ENCODE results near the gene DYNLT2B.
"Not testable (repeated sequence)": the region's sequence is repeated elsewhere in the genome, so short reads cannot be mapped to it uniquely, and the experiment has no call there.

The DYNLT2B gene

DNA sequence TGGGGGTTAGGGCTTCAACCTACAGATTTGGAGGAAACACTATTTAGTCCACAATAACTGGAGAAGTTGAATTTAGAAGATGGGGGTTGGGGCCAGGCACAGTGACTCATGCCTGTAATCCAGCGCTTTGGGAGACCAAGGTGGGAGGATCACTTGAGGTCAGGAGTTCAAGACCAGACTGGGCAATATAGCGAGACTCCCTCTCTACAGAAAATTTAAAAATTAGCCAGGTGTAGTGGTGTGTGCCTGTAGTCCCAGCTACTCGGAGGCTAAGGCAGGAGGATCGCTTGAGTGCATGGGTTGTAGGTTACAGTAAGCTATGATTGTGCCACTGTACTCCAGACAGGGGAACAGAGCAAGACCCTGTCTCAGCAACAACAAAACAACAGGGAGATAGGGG lies 5.0 kb upstream of the DYNLT2B start:
- DNase-seq, result no peak

DNA sequence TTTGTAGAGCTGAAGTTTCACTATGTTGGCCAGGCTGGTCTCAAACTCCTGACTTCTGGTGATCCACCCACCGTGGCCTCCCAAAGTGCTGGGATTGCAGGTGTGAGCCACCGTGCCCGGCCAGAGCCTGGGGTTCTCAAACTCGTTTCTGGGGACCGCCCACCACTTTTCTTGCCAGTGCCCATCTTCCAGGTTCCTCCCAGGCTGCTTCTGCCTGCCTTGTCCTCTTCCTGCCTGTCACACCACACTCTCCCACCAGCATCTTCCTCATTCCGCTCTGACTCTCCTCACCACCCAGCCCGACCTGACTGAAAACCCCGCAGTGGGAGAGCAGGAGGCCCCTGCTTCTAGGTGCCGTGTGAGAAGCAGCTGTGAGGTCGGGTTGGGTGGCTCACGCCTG lies 3.1 kb upstream of the DYNLT2B start:
- DNase-seq, result no peak

DNA sequence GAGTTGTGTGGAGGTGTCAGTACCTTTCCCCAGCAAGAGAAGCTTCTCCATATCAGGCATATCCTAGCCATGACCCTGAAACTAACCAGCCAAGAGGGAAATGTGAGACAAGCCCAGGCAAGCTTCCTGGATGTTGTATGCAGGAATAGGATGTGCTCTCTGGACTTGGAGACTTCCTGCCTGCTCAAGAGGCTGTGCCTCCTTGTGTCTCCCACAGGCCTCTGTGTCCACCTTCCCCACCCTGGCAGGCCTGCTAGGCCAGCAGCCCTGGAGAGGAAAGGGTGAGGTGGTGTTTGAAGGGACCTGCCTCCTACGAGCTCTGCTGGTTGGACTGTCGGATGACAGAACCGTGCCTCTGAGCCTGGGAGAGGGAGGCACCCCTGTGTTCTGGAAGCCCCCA lies 2.1 kb upstream of the DYNLT2B start:
- DNase-seq, result no peak

GRCh38 chr3:196316799-196317686 lies 997 bp downstream of the DYNLT2B start:
- DNase-seq, result peak in 1 of 2 donors; percentile 25

GRCh38 chr3:196315821-196316220 lies 2.2 kb downstream of the DYNLT2B start:
- no peak for DNase-seq

DNA sequence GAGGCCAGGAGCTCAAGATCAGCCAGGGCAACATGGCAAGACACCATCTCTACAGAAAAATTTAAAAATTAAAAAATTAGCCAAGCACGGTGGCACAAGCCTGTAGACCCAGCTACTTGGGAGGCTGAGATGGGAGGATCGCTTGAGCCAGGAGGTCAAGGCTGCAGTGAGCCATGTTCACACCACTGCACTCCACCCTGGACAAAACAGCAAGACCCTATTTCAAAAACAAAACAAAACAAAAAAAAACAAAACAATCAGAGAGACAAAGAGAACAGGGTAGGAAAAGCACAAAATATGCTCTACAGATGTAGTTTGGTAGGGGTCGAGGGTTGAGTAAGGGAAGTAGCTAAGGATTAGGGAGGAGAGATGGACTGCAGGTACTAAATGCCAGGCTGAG lies 3.4 kb downstream of the DYNLT2B start:
- no peak for DNase-seq

DNA sequence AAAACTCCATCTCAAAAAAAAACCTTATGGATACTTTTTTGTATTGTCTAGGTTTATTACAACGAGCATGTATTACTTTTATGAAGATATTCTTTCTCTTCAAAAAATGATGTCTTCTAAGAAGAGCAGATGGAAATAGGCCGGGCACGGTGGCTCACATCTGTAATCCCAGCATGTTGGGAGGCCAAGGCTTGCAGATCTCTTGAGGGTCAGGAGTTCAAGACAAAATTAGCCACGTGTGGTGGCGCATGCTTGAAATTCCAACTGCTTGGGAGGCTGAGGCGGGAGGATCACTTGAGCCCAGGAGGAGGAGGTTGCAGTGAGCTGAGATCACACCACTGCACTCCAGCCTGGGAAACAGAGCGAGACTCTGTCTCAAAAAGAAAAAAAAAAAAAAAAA lies 4.0 kb downstream of the DYNLT2B start:
- not testable (repeated sequence) for DNase-seq

DNA sequence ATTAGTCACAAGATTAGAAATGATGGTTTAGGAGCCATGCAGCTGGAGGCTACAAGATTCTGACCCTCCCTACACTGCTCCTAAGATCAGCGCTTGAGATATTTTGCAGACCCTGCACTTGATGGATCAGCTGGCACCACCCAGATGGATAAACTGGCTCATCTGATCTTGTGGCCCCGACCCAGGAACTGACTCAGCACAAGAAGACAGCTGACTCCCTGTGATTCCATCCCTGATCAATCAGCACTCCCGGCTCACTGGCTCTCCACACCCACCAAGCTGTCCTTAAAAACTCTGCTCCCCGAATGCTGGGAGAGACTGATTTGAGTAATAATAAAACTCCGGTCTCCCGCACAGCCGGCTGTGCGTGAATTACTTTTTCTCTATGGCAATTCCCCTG lies 15.1 kb downstream of the DYNLT2B start:
- not testable (repeated sequence) for DNase-seq

- not testable (repeated sequence) for DNase-seq
Measured at GRCh38 chr3:196302551-196302950, 15.5 kb downstream of the DYNLT2B start.

GRCh38 chr3:196298521-196298920 lies 19.5 kb downstream of the DYNLT2B start:
- no peak for DNase-seq

DNA sequence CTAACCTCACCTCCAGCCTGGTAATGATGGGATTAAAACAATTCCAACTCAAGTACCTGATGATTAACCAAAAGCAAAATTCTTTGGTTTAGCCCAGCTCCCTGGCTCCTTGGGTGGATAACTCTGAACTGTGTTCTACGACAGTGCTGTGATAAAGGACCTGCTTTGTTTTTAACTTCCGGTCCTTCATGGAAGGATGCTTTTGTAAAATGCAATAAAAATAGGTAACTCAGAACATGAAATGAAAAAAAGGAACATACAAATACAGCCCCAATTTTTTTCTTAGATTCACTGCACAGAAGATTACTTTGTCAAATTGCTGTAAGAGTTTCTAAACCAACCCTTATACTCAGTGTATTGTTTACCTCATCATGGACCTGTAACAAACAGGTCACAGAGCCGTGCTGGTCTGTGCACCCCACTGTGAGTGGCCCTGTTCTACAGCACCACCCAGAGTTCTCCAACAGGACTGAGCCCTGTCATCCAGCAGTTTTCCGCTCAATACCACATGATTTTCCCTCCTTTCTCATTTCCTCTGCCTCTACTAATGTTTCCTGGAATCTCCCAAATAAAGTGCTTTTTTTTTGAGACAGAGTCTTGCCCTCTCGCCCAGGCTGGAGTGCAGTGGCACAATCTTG lies 25.6 kb downstream of the DYNLT2B start:
- DNase-seq, result no peak

DNA sequence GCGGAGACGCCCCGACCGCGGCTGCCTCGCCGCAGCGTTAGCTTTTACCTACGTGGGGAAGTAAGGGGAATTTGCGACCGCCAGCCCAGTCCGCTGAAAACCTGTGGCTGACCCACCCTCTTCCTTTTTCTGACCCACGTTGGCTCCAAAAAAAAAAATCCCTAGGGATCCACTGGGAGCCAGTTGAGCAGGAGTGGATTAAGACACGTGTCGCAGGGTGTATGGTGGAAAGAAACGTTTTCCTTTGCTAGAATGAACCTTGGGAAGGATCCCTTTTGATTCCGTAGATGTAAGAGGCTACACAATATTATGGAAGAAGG lies 29.9 kb downstream of the DYNLT2B start:
- DNase-seq, result no peak

DNA sequence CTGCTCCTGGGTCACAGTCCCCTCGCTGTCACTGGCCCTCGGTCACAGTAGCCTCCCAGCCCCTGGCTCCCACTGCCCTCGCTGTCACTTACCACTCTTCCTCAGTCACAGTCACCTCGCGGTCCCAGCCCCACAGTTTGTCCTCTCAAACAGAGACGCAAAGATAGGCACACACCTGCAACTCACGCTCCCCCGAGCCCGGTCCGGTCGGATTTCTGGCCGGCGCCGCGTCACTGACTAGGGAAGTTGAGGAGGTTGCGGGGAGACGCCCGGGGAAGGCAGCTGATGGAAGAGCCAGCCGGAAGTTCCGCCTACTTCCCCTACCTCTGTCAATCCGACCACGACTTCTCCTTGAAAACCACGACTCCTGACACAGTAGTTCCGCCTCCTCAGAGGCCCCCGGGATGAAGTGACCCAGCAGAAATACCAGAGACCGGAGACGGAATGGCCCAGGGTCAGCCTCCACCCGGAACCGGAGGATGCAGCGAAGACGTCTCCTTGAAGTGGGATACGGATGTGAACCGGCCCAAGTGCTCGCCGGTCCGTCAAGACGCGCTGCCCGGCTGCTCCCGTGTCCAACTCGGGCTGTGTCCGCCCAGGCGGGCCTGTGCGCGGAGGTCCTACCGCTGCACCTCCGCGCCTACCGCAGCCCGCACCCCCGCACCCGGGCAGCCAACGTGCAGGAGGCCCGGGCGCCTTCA lies 30.4 kb downstream of the DYNLT2B start, which contains the start of gene PCYT1A:
PCYT1A (minus strand) TSS at position 287 of the 701 bp plus-strand sequence. CDS start 17,195 bp downstream, outside the sequence.
- peak; percentile 61 to 68 for DNase-seq

- peak in 1 of 2 donors; percentile 19 for DNase-seq
Measured at GRCh38 chr3:196287090-196287439, 31.0 kb downstream of the DYNLT2B start.

- no peak for DNase-seq
Measured at GRCh38 chr3:196284396-196284795, 33.6 kb downstream of the DYNLT2B start.

- DNase-seq, result no peak
Measured at GRCh38 chr3:196281962-196282361, 36.1 kb downstream of the DYNLT2B start.

GRCh38 chr3:196280689-196281440 lies 37.2 kb downstream of the DYNLT2B start:
- DNase-seq, result no peak

GRCh38 chr3:196275126-196275525 lies 42.9 kb downstream of the DYNLT2B start:
- no peak for DNase-seq

- peak; percentile 50 to 51 for DNase-seq
Measured at GRCh38 chr3:196274585-196274984, 43.5 kb downstream of the DYNLT2B start.

- DNase-seq, result no peak
Measured at GRCh38 chr3:196273655-196274054, 44.4 kb downstream of the DYNLT2B start.

GRCh38 chr3:196272826-196273225 lies 45.2 kb downstream of the DYNLT2B start:
- DNase-seq, result no peak

- DNase-seq, result no peak
Measured at GRCh38 chr3:196270499-196270898, 47.5 kb downstream of the DYNLT2B start.
